ENCODE results near the gene TSEN34.

Gene TSEN34

DNA sequence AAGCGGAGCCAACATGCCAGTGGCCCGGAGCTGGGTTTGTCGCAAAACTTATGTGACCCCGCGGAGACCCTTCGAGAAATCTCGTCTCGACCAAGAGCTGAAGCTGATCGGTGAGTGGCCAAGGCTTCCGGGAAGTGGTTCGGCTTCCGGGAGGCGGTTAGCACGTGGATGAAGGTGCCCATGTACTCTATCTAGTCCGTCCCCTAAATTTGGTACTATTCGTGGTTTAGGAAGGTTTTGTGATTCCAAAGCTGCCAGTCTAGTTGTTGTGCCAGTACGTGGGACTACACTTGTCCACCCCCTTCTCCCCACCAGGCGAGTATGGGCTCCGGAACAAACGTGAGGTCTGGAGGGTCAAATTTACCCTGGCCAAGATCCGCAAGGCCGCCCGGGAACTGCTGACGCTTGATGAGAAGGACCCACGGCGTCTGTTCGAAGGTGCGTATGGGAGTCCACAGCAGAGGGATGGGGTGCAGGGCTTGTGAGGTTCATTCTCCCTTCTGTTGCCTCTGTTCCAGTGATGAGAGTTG lies 10.1 kb downstream of the TSEN34 start:
- Histone ChIP-seq H4K20me1 (ENCODE audit: control insufficient read depth, insufficient read depth, low read depth, low read length) (peaks cover 44% of the 10 kb centered on the region), H3K4me1 (ENCODE audit: control insufficient read depth, low read length) (peaks cover 47% of the 10 kb centered on the region), H3K9me3 (ENCODE audit: control insufficient read depth, insufficient read depth, low read length) (no peaks in the 10 kb centered on the region), H3K4me2 (ENCODE audit: low read length) (peak overlapping the region; percentile 91), H3K4me3 (ENCODE audit: low read length) (peak overlapping the region; percentile 84), H3K27ac (ENCODE audit: low read depth, low read length) (peak overlapping the region; percentile 89), H3F3A (ENCODE audit: control insufficient read depth, insufficient read depth) (peaks cover 52% of the 10 kb centered on the region), H3K36me3 (ENCODE audit: control insufficient read depth, low read length) (peaks cover 56% of the 10 kb centered on the region), H3K79me2 (ENCODE audit: control insufficient read depth, low read length) (peaks cover 69% of the 10 kb centered on the region), H3K27me3 (ENCODE audit: control insufficient read depth, low read length) (no peaks in the 10 kb centered on the region), H3K9me2 (replicated peaks; ENCODE audit: control insufficient read depth, low read length) (no peaks in the 10 kb centered on the region)
- TF ChIP-seq EZH2phosphoT487 (IDR thresholded peaks at IDR 0.05; ENCODE audit: borderline replicate concordance, low read length) = no peak
- TF ChIP-seq, protein P1, sequence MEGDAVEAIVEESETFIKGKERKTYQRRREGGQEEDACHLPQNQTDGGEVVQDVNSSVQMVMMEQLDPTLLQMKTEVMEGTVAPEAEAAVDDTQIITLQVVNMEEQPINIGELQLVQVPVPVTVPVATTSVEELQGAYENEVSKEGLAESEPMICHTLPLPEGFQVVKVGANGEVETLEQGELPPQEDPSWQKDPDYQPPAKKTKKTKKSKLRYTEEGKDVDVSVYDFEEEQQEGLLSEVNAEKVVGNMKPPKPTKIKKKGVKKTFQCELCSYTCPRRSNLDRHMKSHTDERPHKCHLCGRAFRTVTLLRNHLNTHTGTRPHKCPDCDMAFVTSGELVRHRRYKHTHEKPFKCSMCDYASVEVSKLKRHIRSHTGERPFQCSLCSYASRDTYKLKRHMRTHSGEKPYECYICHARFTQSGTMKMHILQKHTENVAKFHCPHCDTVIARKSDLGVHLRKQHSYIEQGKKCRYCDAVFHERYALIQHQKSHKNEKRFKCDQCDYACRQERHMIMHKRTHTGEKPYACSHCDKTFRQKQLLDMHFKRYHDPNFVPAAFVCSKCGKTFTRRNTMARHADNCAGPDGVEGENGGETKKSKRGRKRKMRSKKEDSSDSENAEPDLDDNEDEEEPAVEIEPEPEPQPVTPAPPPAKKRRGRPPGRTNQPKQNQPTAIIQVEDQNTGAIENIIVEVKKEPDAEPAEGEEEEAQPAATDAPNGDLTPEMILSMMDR (IDR thresholded peaks at IDR 0.05; ENCODE audit: low read depth, low read length, poor library complexity, severe bottlenecking) = no peak

DNA sequence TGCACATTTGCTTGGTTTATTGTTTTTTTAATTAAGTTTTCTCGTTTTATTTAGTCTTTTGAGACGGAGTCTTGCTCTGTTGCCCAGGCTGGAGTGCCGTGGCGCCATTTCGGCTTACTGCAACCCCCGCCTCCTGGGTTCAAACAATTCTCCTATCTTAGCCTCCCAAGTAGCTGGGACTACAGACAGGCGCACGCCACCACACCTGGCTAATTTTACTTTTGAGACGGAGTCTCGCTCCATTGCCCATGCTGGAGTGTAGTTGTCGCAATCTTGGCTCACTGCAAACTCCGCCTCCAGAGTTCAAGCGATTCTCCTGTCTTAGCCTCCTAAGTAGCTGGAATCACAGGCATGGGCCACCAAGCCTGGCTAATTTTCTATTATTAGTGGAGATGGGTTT lies 10.9 kb downstream of the TSEN34 start:
- Histone ChIP-seq H4K20me1 (ENCODE audit: control insufficient read depth, insufficient read depth, low read depth, low read length) (peaks cover 52% of the 10 kb centered on the region), H3K27me3 (ENCODE audit: control insufficient read depth, low read length) (no peaks in the 10 kb centered on the region), H3K9me3 (ENCODE audit: control insufficient read depth, insufficient read depth, low read length) (no peaks in the 10 kb centered on the region), H3K36me3 (ENCODE audit: control insufficient read depth, low read length) (peaks cover 63% of the 10 kb centered on the region), H3K27ac (ENCODE audit: low read depth, low read length) (peak overlapping the region; percentile 89), H3F3A (ENCODE audit: control insufficient read depth, insufficient read depth) (peaks cover 59% of the 10 kb centered on the region), H3K79me2 (ENCODE audit: control insufficient read depth, low read length) (peaks cover 76% of the 10 kb centered on the region), H3K4me2 (ENCODE audit: low read length) (peak overlapping the region; percentile 91), H3K4me3 (ENCODE audit: low read length) (peak overlapping the region; percentile 84), H3K9me2 (replicated peaks; ENCODE audit: control insufficient read depth, low read length) (no peaks in the 10 kb centered on the region), H3K4me1 (ENCODE audit: control insufficient read depth, low read length) (peaks cover 53% of the 10 kb centered on the region)
- no peak for TF ChIP-seq EZH2phosphoT487 (IDR thresholded peaks at IDR 0.05; ENCODE audit: borderline replicate concordance, low read length)
- TF ChIP-seq, protein P1 (IDR thresholded peaks at IDR 0.05; ENCODE audit: low read depth, low read length, poor library complexity, severe bottlenecking) = no peak

DNA sequence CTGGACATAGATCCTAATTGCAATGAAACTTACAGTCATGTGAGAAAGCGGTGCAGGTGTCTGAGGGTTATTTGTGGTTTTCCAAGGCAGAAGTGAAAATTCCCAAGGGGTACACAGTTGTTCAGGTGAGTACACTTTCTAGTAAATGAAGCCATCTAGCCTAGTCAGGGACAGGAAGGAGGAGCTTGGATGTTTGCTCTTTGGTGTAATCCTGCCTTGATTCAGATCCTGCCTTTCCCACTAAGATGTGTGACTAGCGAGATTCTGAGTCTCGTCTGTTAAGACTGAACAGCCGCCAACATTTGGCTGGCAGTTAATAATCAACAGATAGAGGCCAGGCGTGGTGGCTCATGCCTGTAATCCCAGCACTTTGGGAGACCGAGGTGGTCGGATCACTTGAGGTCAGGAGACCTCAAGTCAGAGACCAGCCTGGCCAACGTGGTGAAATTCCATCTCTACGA lies 12.1 kb downstream of the TSEN34 start:
- Histone ChIP-seq H3K9me3 (ENCODE audit: control insufficient read depth, insufficient read depth, low read length) (no peaks in the 10 kb centered on the region), H3F3A (ENCODE audit: control insufficient read depth, insufficient read depth) (peaks cover 65% of the 10 kb centered on the region), H3K79me2 (ENCODE audit: control insufficient read depth, low read length) (peaks cover 78% of the 10 kb centered on the region), H3K9me2 (replicated peaks; ENCODE audit: control insufficient read depth, low read length) (no peaks in the 10 kb centered on the region), H3K4me1 (ENCODE audit: control insufficient read depth, low read length) (peaks cover 53% of the 10 kb centered on the region), H4K20me1 (ENCODE audit: control insufficient read depth, insufficient read depth, low read depth, low read length) (peaks cover 53% of the 10 kb centered on the region), H3K36me3 (ENCODE audit: control insufficient read depth, low read length) (peaks cover 75% of the 10 kb centered on the region), H3K27ac (ENCODE audit: low read depth, low read length) (peak overlapping the region; percentile 89; the same call in 1 of the 2 replicates), H3K27me3 (ENCODE audit: control insufficient read depth, low read length) (no peaks in the 10 kb centered on the region), H3K4me2 (ENCODE audit: low read length) (peak overlapping the region; percentile 91), H3K4me3 (ENCODE audit: low read length) (peak overlapping the region; percentile 84)
- no peak for TF ChIP-seq EZH2phosphoT487 (IDR thresholded peaks at IDR 0.05; ENCODE audit: borderline replicate concordance, low read length)
- TF ChIP-seq, protein P1 (IDR thresholded peaks at IDR 0.05; ENCODE audit: low read depth, low read length, poor library complexity, severe bottlenecking) = no peak
